ENCODE measurements around the gene BBX.

The BBX gene

GRCh38 chr3:107514453-107514852 lies 8.3 kb upstream of the BBX start:
- no peaks in the 10 kb centered on the region for H3K36me3 ChIP-seq
- TF ChIP-seq Cebpa-rat (IDR thresholded peaks at IDR 0.05), result no peak
- no peaks in the 10 kb centered on the region for H3K4me1 ChIP-seq
- H3K27ac ChIP-seq, result no peak overlapping the region
- H4K20me1 ChIP-seq, result no peaks in the 10 kb centered on the region
- H3K9me3 ChIP-seq, result no peaks in the 10 kb centered on the region
- no peak overlapping the region for H3K9ac ChIP-seq
- no peak overlapping the region for H3K4me3 ChIP-seq
- no peak overlapping the region for H3K4me2 ChIP-seq
- no peaks in the 10 kb centered on the region for H3K27me3 ChIP-seq

GRCh38 chr3:107516475-107516874 lies 6.3 kb upstream of the BBX start:
- no peaks in the 10 kb centered on the region for H3K9me3 ChIP-seq
- no peak overlapping the region for H3K4me3 ChIP-seq
- H3K9ac ChIP-seq, result no peak overlapping the region
- H3K27me3 ChIP-seq, result no peaks in the 10 kb centered on the region
- no peak overlapping the region for H3K4me2 ChIP-seq
- H4K20me1 ChIP-seq, result no peaks in the 10 kb centered on the region
- no peak overlapping the region for H3K27ac ChIP-seq
- TF ChIP-seq Cebpa-rat (IDR thresholded peaks at IDR 0.05), result no peak
- H3K4me1 ChIP-seq, result peaks cover 3% of the 10 kb centered on the region; the same call in 1 of the 2 replicates
- no peaks in the 10 kb centered on the region for H3K36me3 ChIP-seq

GRCh38 chr3:107520535-107520934 lies 2.2 kb upstream of the BBX start:
- Histone ChIP-seq H3K27ac (no peak overlapping the region), H3K9me3 (no peaks in the 10 kb centered on the region), H4K20me1 (peaks cover under 1% of the 10 kb centered on the region; the same call in 1 of the 2 replicates), H3K9ac (no peak overlapping the region), H3K4me3 (no peak overlapping the region), H3K36me3 (no peaks in the 10 kb centered on the region), H3K27me3 (no peaks in the 10 kb centered on the region), H3K4me1 (peaks cover 14% of the 10 kb centered on the region; the same call in 1 of the 2 replicates), H3K4me2 (no peak overlapping the region)
- TF ChIP-seq Cebpa-rat (IDR thresholded peaks at IDR 0.05), result no peak

GRCh38 chr3:107521469-107522059 lies 1.2 kb upstream of the BBX start:
- H3K4me2 ChIP-seq, result no peak overlapping the region
- H3K9ac ChIP-seq, result no peak overlapping the region
- no peaks in the 10 kb centered on the region for H3K36me3 ChIP-seq
- peaks cover 22% of the 10 kb centered on the region for H3K4me1 ChIP-seq
- no peak overlapping the region for H3K27ac ChIP-seq
- peaks cover 11% of the 10 kb centered on the region; the same call in 1 of the 2 replicates for H4K20me1 ChIP-seq
- H3K27me3 ChIP-seq, result no peaks in the 10 kb centered on the region
- TF ChIP-seq Cebpa-rat (IDR thresholded peaks at IDR 0.05), result no peak
- H3K4me3 ChIP-seq, result no peak overlapping the region
- no peaks in the 10 kb centered on the region for H3K9me3 ChIP-seq

GRCh38 chr3:107523289-107523538 lies 452 bp downstream of the BBX start:
- no peaks in the 10 kb centered on the region for H3K36me3 ChIP-seq
- H3K27me3 ChIP-seq, result no peaks in the 10 kb centered on the region
- peaks cover 16% of the 10 kb centered on the region; the same call in 1 of the 2 replicates for H4K20me1 ChIP-seq
- peak overlapping the region; percentile 86 for H3K4me2 ChIP-seq
- peak overlapping the region; percentile 91 for H3K4me3 ChIP-seq
- no peak for TF ChIP-seq Cebpa-rat (IDR thresholded peaks at IDR 0.05)
- H3K4me1 ChIP-seq, result peaks cover 28% of the 10 kb centered on the region
- H3K9me3 ChIP-seq, result no peaks in the 10 kb centered on the region
- peak overlapping the region; percentile 90 for H3K9ac ChIP-seq
- H3K27ac ChIP-seq, result peak overlapping the region; percentile 85

- Histone ChIP-seq H3K9me3 (no peaks in the 10 kb centered on the region), H3K4me2 (peak overlapping the region; percentile 86), H4K20me1 (peaks cover 16% of the 10 kb centered on the region; the same call in 1 of the 2 replicates), H3K4me1 (peaks cover 33% of the 10 kb centered on the region), H3K27ac (peak overlapping the region; percentile 85), H3K27me3 (no peaks in the 10 kb centered on the region), H3K36me3 (no peaks in the 10 kb centered on the region), H3K9ac (peak overlapping the region; percentile 90), H3K4me3 (peak overlapping the region; percentile 91)
- TF ChIP-seq Cebpa-rat (IDR thresholded peaks at IDR 0.05), result no peak
These were observed 970 bp downstream of the BBX start for GRCh38 chr3:107523539-107524325.

- TF ChIP-seq Cebpa-rat (IDR thresholded peaks at IDR 0.05), result no peak
These were observed 1.6 kb downstream of the BBX start for GRCh38 chr3:107524326-107524840.

GRCh38 chr3:107524841-107525643 lies 2.3 kb downstream of the BBX start:
- Histone ChIP-seq H3K27ac (peak overlapping the region; percentile 90), H3K4me2 (peak overlapping the region; percentile 86), H3K4me3 (peak overlapping the region; percentile 91), H3K27me3 (no peaks in the 10 kb centered on the region), H3K36me3 (peaks cover 7% of the 10 kb centered on the region; the same call in 1 of the 2 replicates), H3K9me3 (no peaks in the 10 kb centered on the region), H3K4me1 (peaks cover 38% of the 10 kb centered on the region), H3K9ac (peak overlapping the region; percentile 90), H4K20me1 (peaks cover 16% of the 10 kb centered on the region; the same call in 1 of the 2 replicates)
- TF ChIP-seq Cebpa-rat (IDR thresholded peaks at IDR 0.05), result no peak

More at GRCh38 chr3:107524326-107524840, 1.6 kb downstream of the BBX start:
- Histone ChIP-seq H3K27me3 (no peaks in the 10 kb centered on the region), H3K27ac (peak overlapping the region; percentile 85), H4K20me1 (peaks cover 16% of the 10 kb centered on the region; the same call in 1 of the 2 replicates), H3K9ac (peak overlapping the region; percentile 90), H3K36me3 (peaks cover 4% of the 10 kb centered on the region; the same call in 1 of the 2 replicates), H3K9me3 (no peaks in the 10 kb centered on the region), H3K4me1 (peaks cover 38% of the 10 kb centered on the region), H3K4me2 (peak overlapping the region; percentile 86), H3K4me3 (peak overlapping the region; percentile 91)

GRCh38 chr3:107525644-107526305 lies 3.0 kb downstream of the BBX start:
- TF ChIP-seq Cebpa-rat (IDR thresholded peaks at IDR 0.05), result no peak
- Histone ChIP-seq H3K9me3 (no peaks in the 10 kb centered on the region), H3K27me3 (no peaks in the 10 kb centered on the region), H4K20me1 (peaks cover 17% of the 10 kb centered on the region; the same call in 1 of the 2 replicates), H3K27ac (peak overlapping the region; percentile 90), H3K4me2 (peak overlapping the region; percentile 86), H3K4me1 (peaks cover 38% of the 10 kb centered on the region), H3K4me3 (peak overlapping the region; percentile 91), H3K9ac (peak overlapping the region; percentile 90), H3K36me3 (peaks cover 8% of the 10 kb centered on the region; the same call in 1 of the 2 replicates)

Measured in BLaER1 (cell line).